ENCODE data around the gene RBM33. TPM values are rescaled to one million over a fixed set of nuclear protein-coding genes. Genes with fewer than 3 reads are reported as not detected.

The RBM33 gene
- polyA plus RNA-seq, 1 donor (not counting 4 experiments of a cell fraction or from before 2014, with no cell fraction given): 8.9 TPM

- Histone ChIP-seq H4K20me1 (ENCODE audit: control insufficient read depth, extremely low read depth, insufficient read depth, low read length) (no peaks in the 10 kb centered on the region), H3K79me2 (ENCODE audit: control insufficient read depth, insufficient read depth, low read length) (no peaks in the 10 kb centered on the region), H2AFZ (ENCODE audit: control insufficient read depth, low read length) (no peak overlapping the region), H3K9me1 (ENCODE audit: control insufficient read depth, extremely low read depth, insufficient read depth, low read length) (no peaks in the 10 kb centered on the region), H3K4me3 (ENCODE audit: control insufficient read depth in 2 of 3, extremely low read depth in 1 of 3, insufficient read depth in 2 of 3, low read depth in 1 of 3, low read length in 3 of 3) (no peak overlapping the region), H3K4me2 (ENCODE audit: control insufficient read depth, extremely low read depth, insufficient read depth, low read depth, low read length) (no peak overlapping the region), H3K4me1 (ENCODE audit: control insufficient read depth, extremely low read depth, insufficient read depth, low read length) (no peaks in the 10 kb centered on the region), H3K9ac (ENCODE audit: control insufficient read depth, extremely low read depth, insufficient read depth, low read length) (no peak overlapping the region), H3K27ac (ENCODE audit: control insufficient read depth, insufficient read depth, low read length) (no peak overlapping the region), H3K27me3 (ENCODE audit: control insufficient read depth, extremely low read depth, insufficient read depth, low read length) (no peaks in the 10 kb centered on the region), H3K36me3 (ENCODE audit: control insufficient read depth in 2 of 2, extremely low read depth in 1 of 2, insufficient read depth in 2 of 2, low read length in 2 of 2) (peaks cover 16 to 27% of the 10 kb centered on the region in 2 experiments), H3K9me3 (ENCODE audit: control insufficient read depth, low read depth, low read length) (no peaks in the 10 kb centered on the region)
- dilution Hi-C loops (cut with MboI; ENCODE audit: extremely low pct_ligation_motif_present, low sequenced_read_pairs): loop anchor here (25.0 kb wide), 1 partner anchor 155 kb away; no protein-coding TSS in a partner anchor
- FAIRE-seq (no peak), DNase-seq (ENCODE audit: low read depth, low spot score) (no peak)
- TF ChIP-seq CTCF (optimal IDR thresholded peaks at IDR 0.05 in 1 of 3, IDR thresholded peaks at IDR 0.05 in 1 of 3, conservative IDR thresholded peaks at IDR 0.05 in 1 of 3; ENCODE audit: extremely low read depth in 1 of 3, insufficient read depth in 2 of 3, low read length in 3 of 3) (no peak), EZH2 (IDR thresholded peaks at IDR 0.05; ENCODE audit: low read length) (no peak)
Observed at GRCh38 chr7:155741805-155742204, 97.3 kb downstream of the RBM33 start.

GRCh38 chr7:155743177-155743576 lies 98.7 kb downstream of the RBM33 start:
- Histone ChIP-seq H3K27me3 (ENCODE audit: control insufficient read depth, extremely low read depth, insufficient read depth, low read length) (no peaks in the 10 kb centered on the region), H3K9me1 (ENCODE audit: control insufficient read depth, extremely low read depth, insufficient read depth, low read length) (no peaks in the 10 kb centered on the region), H2AFZ (ENCODE audit: control insufficient read depth, low read length) (no peak overlapping the region), H3K36me3 (ENCODE audit: control insufficient read depth in 2 of 2, extremely low read depth in 1 of 2, insufficient read depth in 2 of 2, low read length in 2 of 2) (peaks cover 16 to 23% of the 10 kb centered on the region in 2 experiments), H4K20me1 (ENCODE audit: control insufficient read depth, extremely low read depth, insufficient read depth, low read length) (no peaks in the 10 kb centered on the region), H3K4me2 (ENCODE audit: control insufficient read depth, extremely low read depth, insufficient read depth, low read depth, low read length) (no peak overlapping the region), H3K27ac (ENCODE audit: control insufficient read depth, insufficient read depth, low read length) (no peak overlapping the region), H3K4me1 (ENCODE audit: control insufficient read depth, extremely low read depth, insufficient read depth, low read length) (no peaks in the 10 kb centered on the region), H3K9me3 (ENCODE audit: control insufficient read depth, low read depth, low read length) (no peaks in the 10 kb centered on the region), H3K4me3 (ENCODE audit: control insufficient read depth in 2 of 3, extremely low read depth in 1 of 3, insufficient read depth in 2 of 3, low read depth in 1 of 3, low read length in 3 of 3) (no peak overlapping the region), H3K79me2 (ENCODE audit: control insufficient read depth, insufficient read depth, low read length) (peaks cover 8% of the 10 kb centered on the region), H3K9ac (ENCODE audit: control insufficient read depth, extremely low read depth, insufficient read depth, low read length) (no peak overlapping the region)
- dilution Hi-C loops (cut with MboI; ENCODE audit: extremely low pct_ligation_motif_present, low sequenced_read_pairs): loop anchor here (25.0 kb wide), 1 partner anchor 156 kb away; no protein-coding TSS in a partner anchor
- TF ChIP-seq CTCF (optimal IDR thresholded peaks at IDR 0.05 in 1 of 3, IDR thresholded peaks at IDR 0.05 in 1 of 3, conservative IDR thresholded peaks at IDR 0.05 in 1 of 3; ENCODE audit: extremely low read depth in 1 of 3, insufficient read depth in 2 of 3, low read length in 3 of 3) (no peak), EZH2 (IDR thresholded peaks at IDR 0.05; ENCODE audit: low read length) (no peak)
- DNase-seq (ENCODE audit: low read depth, low spot score): no peak
- FAIRE-seq: no peak
